Stimulated activated naive CD8-positive, alpha-beta T cell treated with anti-CD3 and anti-CD28 coated beads, Interleukin-15, Interleukin-2, amounts not matched to agents 100 U/mL and 50 U/mL, for 24 hours (primary cell): Measurements from ENCODE around the gene WBP1L.
"Not testable (repeated sequence)": the region's sequence is repeated elsewhere in the genome, so short reads cannot be mapped to it uniquely, and the experiment has no call there.

Source experiments
- ATAC-seq: fragments of 150-1000 bp; cut with Tn5 transposase; one replicate; pipeline ENCODE4 v1.10.0; 2021
- DNase-seq: peaks from one replicate; pipeline ENCODE4 v3.0.0; 2021

Gene WBP1L

DNA sequence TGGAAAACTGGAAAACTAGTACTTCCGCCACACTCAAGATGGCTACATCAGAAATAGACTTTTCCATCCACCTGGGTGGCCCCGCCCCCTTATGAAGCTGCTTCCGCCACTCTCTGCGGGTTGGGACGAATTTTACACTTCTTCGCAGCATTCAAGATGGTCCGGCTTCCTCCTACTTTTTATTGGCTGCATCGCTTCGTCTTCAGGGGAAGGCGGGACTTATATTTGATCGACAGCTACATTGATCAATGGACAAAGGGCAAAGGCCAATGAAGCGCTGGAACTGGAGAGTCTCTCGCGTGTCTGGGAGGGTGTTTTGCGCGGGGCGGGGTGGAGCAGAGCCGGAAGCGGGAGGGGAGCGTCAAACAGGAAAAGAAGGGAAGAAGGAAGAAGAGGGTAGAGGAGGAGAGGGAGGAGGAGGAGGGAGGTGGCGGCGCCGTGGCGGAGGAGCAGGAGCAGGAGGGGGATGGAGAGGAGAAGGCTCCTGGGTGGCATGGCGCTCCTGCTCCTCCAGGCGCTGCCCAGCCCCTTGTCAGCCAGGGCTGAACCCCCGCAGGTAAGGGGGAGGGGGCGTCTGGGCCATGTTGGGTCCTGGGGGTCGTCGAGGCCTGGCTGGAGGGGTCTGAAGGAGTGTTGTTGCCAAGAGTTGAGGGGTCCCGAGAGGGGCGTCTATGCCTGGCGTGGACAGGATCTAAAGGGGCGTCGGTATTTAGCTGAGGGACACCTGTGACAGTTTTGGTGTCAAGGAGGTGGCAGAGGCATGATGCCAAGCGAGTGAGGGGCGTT is at the start of gene WBP1L:
Gene WBP1L, plus strand, starts transcription at position 361 of the 786 bp plus-strand sequence. Its CDS starts 106 bp downstream, at position 467.
- DNase-seq: peak; percentile 94
- peak; percentile 96 for ATAC-seq

DNA sequence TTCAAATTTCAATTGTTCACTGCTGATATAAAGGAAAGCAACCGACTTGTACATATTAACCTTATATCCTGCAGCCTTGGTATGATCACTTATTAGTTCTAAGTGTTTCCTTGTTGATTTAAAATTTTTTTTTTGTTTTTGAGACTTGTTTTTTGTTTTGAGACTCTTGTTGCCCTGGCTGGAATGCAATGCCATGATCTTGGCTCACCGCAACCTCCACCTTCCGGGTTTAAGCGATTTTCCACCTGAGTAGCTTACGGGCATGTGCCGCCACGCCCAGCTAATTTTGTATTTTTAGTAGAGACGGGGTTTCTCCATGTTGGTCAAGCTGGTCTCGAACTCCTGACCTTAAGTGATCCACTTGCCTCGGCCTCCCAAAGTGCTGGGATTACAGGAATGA is 48.3 kb upstream of the WBP1L start:
- ATAC-seq, DNase-seq: not testable (repeated sequence)

DNA sequence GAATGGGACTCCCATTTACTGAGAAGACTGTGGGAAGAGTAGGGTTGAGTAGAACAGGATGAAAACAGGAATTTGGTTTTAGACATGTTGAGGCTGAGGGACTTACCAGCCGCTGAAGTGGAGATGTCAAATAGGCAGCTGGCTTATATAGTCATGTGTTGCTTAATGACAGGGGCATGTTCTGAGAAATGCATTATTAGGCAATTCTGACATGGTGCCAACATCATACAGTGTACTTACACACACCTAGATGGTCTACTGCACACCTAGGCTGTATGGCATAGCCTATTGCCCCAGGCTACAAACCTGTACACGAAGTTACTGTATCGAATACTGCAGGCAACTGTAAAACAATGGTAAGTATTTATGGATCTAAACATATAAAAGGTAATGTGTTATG is 47.0 kb upstream of the WBP1L start:
- ATAC-seq (no peak), DNase-seq (no peak)

DNA sequence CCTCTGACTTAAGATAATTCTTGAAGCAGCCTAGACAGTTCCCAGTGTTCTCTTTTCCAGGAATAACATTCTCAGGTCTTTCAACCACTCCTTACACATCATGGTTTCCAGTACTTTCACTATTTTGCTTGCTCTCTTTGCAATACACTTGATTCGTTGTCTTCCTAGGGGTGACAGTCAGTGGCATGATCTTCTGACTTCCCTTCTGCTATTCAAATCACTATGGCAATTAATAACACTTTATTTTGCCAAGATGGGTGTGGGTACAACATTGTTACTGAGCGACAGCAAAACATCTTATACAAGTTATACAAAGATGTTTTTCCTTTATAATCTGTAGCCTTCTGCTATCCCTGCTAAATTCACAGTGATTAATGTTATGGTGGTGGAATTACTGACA is 44.9 kb upstream of the WBP1L start:
- ATAC-seq (no peak), DNase-seq (no peak)

DNA sequence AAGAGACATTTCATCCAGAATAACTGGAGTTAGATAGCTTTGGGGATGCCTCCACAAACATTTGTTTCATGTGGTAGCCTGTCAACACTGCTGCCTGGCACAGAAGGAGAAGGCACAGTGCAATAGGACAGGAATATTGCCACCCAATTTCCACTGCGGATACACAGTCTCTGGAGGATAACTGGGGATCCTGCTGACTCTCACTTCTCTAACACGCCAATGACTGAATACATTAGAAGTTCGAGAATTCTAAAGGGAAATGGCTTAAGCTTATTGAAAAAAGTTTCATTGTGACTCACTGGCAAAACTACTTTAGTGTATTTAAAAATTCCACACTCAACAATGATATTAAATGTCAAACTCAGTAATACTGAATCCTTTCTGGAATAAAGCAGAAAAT is 42.5 kb upstream of the WBP1L start:
- ATAC-seq (no peak), DNase-seq (no peak)

DNA sequence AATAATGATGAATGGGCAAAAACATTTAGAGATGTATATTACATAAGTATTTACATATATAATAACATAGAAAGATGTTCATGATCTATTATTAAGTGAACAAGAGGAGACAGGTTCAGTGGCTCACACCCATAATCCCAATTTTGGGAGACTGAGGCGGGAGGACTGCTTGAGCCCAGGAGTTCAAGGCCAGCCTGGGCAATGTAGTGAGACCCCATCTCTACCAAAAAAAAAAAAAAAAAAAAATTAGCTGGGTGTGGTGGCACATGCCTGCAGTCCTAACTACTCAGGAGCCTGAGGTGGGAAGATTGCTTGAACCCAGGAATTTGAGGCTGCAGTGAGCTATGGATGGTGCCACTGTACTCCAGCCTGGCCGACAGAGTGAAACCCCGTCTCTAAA is 42.0 kb upstream of the WBP1L start:
- DNase-seq (no peak), ATAC-seq (no peak)

DNA sequence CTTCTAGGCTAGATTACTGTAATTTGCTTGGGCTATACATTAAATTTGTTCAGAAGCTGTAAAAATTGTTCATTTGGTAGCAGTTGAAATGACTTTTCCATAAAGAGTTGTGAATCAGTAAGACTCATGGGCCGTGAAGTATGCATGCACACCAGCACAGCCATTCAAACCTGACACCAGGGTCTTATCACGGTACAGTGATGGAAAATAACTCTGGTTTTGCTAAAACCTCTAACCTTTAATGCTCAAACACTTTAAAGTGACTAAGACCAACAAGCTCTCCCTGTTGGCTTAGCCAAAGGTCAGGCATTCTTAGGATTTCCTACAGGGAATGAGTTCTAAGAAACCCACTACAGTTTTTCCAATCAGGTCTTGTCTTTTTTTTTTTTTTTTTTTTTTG is 41.0 kb upstream of the WBP1L start:
- ATAC-seq (peak; percentile 89), DNase-seq (peak; percentile 19)

DNA sequence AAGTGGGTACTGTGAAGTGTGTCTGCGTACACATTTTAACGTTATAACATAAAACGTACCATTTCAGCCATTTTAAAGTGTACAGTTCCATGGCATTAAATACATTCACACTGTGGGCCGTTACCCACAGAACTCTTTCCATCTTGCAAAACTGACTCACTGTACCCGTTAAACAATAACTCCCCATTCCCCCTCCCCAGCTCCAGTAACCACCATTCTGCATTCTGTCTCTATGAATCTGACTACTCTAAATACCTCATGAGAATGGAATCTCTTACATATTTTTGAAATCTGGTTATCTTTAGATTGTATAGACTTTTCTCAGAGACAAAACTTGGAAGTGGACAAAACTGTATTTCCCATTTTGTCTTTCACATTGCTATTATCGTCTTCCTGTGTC is 38.8 kb upstream of the WBP1L start:
- ATAC-seq: peak; percentile 81
- no peak for DNase-seq

DNA sequence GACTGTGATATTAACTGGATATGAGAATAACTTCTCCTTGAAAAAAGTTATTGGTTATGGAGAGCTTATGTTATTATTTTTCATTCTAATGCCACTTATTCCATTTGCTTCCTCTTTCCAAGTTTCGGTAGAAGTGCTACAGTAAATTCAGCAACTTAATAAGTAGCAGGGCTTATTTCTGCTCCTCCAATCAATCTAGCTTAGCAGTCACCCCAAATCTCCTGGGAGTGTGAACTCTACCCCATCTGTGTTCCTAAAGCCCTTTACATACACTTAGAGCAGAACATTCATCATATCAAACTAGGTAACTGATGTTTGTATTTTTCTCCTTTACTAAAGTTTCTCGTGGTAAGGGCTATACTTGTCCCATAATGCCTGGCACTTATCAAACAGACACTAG is 38.2 kb upstream of the WBP1L start:
- ATAC-seq: no peak
- no peak for DNase-seq

DNA sequence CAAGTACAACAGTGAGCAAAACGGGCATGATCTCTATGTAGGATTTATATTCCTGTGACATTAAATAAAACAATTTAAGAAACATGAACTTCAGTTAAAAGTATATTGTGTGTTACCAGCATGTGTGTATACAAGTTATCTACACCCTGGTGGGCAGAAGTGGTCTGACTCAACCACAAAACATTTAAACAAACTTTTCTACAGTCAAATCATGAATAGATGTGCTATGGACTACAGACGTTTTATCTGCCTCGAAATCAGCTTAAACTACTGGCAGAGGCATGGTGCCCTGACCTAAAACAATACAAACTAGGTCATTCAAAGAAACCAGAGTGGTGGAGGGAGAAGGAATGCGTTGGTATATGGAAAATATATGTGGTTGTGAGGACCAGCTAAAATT is 33.1 kb upstream of the WBP1L start:
- DNase-seq: no peak
- ATAC-seq: peak; percentile 16

DNA sequence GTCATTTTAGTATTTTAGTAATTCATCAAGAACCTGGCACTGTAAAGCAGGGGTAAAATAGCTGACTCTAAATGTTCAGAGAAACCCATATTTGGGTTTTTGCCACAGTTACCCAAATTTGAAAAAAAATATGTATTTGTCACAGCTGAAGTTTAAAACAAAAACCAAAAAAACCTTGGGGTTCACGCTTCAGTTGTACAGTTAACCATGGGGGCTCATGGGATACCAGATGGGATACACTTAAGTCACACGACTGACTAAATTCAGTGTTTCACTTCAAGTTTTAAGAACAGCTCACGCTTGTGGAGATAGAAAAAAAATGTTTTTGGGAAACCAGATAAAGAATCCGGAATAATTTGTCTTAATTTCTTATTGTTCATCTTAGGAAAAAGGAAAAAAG is 31.7 kb upstream of the WBP1L start:
- ATAC-seq: no peak

DNA sequence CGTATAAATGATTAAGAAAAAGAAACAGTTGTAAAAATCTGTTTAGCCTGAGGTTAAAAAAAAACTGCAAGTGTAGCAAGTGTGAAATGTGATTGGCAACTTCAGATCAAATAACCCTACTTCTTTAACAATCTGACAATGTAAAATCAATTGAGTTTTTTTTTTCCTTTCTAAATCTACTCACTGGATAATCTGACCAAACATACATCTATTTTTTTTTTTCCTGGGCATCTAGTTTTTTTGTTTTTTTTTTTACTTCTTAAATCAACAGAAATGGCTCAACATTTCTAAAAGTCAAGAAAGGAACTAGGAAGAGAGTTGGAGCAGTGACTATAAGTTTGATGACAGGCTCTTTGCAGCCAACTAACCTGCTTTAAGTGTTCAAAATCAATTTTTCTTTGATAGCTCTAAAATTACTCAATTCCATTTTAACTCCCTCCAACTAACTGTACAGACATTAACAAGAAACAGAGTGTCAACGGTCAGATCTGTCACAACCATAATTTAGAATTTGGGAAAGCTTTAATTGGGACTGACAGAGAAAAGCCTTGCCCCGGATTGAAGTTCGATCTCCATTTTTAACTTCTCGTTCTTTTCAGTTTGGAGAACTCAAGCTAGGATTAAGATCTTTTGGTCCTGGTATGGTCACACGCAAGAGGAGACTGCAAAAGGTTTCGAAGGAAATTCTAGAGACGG is 30.8 kb upstream of the WBP1L start:
- DNase-seq (no peak), ATAC-seq (no peak)

More for the DNA sequence above, 31.7 kb upstream of the WBP1L start:
- DNase-seq: no peak

DNA sequence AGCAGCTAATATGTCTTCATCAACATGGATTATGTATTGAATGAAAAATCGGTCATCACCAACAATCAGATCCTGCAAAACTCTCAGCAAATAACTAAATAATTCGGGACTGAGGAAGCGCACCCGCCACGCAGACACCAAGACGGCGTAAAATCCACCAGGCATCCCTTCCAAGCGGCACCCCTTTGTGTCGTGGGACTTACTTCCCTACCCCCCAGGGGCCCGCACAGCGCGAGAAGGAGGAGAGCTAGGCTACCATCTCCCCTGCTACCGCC is 30.3 kb upstream of the WBP1L start:
- DNase-seq: no peak
- ATAC-seq: peak; percentile 55

DNA sequence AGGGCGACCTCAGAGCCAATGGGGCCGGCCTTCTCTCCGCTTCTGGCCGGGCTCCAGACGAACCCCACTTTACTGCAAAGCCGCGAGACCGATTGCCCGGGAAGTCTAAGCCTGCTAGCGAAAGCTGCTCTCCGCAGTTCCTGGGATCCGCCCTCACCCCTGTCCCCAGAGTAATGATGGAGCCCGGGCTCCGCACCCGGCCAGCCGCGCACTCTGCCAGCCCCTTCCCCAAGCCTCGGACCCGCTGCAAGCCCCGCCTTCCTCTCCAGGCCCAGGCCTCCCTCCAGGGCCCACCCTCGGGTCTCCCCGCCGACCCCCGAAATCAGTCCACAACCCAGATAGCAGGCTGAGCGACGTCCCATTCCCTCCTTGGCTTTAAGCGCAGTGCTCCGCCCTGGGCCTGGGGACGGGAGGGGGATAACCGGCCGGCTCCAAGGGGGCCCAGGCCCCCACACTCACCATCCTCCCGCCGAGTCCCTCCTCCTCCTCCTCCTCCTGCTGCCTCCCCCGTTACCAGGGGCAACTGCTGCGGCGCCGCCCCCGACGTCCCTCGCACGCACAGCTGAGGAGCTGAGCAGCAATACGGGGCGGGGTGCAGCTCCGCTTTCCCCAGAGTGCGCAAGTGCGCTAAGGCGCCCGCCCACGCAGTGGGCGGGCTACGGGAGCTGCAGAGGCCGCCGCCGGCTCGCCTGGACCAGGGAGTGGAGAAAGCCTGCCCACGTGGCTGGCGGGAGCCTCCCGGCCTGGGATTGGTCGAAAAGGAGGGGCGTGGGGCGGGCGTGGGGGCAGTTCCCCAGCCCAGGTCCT is 29.7 kb upstream of the WBP1L start, which contains the start of gene ARL3:
Gene ARL3, minus strand, starts transcription at position 584 of the 807 bp plus-strand sequence. Its CDS starts 122 bp downstream, at position 462.
- ATAC-seq: peak; percentile 89
- peak; percentile 98 for DNase-seq

DNA sequence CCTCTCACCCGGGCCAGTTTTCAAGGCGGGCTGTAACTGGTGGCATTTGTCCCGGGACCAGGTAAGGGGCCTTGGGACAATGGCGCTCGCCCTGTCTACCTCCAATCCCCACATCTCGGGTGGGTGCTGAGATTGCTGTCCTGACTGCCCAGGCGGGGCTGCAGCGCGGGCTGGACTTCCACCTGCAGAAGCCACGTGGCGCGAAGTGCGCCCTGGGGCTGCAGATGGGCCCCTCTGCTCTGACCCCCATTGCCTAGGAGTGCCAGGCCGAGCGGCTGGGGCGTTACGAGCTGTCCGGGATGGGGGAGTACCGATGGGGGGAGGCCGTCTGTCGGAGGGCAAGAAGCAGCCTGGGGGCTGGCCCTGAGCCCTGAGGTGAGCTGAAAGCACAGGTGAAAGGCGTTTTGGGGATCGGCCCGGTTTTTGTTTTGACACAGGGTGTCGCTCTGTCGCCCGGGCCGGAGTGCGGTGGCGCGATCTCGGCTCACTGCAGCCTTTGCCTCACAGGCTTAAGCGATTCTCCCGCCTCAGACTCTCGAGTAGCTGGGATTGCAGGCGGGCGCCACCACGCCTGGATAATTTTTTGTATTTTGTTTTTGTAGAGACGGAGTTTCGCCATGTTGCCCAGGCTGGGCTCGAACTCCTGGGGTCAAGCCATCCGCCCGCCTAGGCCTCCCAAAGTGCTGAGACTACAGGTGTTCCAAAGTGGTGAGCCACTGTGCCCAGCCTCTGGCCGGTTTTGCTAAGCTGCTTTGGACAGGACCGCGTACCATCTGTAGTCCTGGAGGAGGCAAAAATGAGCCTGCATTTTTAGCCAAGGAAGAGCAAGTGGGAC is 28.9 kb upstream of the WBP1L start, which contains the start of gene SFXN2:
Gene SFXN2, plus strand, starts transcription at position 16 of the 835 bp plus-strand sequence. CDS start 12,001 bp downstream, outside the sequence.
- DNase-seq (peak; percentile 60), ATAC-seq (peak; percentile 4)

DNA sequence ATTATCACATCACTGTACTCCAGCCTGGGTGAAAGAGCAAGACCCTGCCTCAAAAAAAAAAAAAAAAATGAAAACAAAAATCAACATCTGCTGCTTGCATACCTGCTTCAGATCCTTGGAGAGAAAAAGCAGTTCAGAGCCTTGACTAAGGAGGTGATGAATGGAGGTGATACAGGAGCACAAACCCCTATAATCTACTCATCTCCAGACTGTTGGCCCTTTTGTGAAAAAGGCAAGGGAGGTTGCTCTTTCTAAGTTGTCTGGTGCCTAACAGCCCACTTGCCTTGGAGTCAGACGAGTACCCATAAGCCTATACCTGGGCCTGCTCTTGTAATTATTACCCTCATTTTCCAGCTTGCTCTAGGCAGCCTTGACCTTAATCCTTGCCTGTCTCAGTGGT is 27.9 kb upstream of the WBP1L start:
- DNase-seq: no peak

DNA sequence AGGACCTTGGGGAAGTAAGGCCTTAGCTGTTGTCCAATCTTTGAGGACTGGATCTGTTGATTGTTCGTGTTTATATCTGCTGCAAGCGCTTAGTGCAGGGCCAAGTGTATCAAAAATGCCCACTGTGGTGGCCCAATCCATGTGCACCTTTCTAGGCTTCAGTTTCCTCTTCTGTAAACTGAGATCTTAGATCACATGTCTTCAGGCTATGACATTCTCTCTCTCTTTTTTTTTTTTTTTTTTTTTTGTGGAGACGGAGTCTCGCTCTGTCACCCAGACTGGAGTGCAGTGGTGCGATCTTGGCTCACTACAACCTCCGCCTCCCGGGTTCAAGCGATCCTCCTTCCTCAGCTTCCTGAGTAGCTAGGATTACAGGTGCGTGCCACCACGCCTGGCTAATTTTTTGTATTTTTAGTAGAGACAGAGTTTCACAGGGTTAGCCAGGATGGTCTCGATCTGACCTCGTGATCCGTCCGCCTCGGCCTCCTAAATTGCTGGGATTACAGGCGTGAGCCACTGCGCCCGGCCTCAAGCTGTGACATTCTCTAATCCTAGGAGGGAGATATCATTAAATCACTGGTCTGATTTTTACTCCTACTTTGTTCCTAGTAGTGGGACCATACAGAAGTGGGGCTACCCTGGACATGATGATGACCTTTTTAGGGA is 26.7 kb upstream of the WBP1L start:
- ATAC-seq, DNase-seq: not testable (repeated sequence)

More for the DNA sequence above, 27.9 kb upstream of the WBP1L start:
- ATAC-seq: no peak

DNA sequence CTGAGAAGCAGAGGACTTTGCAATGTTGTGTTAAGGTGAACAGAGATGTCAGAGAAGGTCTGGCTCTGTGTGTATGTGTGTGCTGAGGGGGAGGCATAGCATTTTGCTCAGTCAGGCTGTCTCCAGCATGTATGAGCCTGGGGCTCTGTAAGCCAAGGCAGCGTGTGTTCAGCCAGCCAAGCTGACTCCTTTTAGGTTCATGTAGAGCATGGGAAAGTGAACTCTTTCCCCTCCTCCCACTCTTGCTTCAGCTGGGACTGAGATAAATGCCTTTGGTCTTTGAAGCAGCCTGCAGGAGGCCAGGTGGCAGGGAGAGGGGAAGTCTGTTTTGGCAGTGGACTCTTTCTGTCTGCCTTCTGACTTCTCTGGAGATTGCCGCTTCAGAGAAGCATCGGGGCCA is 25.5 kb upstream of the WBP1L start:
- ATAC-seq (no peak), DNase-seq (no peak)

DNA sequence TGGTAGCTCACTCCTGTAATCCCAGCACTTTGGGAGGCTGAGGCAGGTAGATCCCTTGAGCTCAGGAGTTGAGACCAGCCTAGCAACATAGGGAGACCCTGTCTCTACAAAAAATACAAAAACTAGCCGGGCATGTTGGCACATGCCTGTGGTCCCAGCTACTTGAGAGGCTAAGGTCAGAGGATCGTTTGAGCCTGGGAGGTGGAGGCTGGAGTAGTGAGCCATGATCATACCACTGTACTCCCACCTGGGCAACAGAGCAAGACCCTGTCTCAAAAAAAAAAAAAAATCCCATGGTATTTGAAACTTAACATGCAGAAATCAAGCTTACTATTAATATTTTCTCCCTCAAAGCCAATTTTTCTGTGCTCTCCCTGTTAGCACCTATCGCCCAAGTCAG is 23.4 kb upstream of the WBP1L start:
- no peak for ATAC-seq
- no peak for DNase-seq

DNA sequence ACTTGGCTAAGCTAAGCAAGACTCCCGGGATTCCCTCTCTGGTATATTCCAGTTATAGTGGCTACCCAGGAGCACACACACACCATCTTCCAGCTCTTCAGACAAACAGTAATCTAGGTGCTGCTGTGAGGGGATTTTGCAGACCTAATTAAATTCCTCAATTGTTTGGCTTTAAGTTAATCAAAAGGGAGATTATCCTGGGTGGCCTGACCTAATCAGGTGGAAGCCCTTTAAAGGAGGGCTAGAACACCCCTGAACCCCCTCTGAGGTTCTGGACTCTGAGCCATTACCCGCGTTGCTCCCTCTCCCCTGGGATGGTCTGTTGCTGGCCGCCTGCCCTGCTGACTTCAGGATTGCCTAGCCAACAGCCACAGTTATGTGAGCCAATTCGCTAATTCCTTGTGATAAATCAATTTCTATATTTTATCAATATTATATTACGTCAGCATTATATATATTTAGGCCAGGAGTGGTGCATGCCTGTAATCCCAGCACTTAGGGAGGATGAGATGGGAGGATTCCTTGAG is 22.9 kb upstream of the WBP1L start:
- DNase-seq (no peak), ATAC-seq (no peak)

DNA sequence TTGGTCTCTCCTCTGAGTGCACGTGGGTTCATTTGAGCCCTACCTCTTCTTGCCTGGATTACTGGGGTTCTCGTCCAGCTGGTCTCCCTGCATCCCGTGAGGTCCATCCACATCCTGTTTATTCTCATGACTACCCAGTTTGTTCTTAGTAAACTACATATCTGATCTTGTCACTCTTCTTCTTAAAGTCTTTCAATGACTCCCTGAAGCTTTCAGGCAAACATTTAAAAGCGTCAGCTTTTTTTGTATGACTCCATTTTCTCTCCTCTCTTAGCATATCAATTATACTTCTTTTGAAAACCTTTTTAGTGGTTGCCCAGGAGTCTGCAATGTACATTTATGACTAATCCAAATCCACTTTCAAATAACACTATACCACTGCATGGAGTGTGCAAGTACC is 21.8 kb upstream of the WBP1L start:
- ATAC-seq (no peak), DNase-seq (no peak)
